Aorta (tissue), 5 donors: ENCODE data around the gene SMPD3. TPM values are rescaled to one million over a fixed set of nuclear protein-coding genes. Genes with fewer than 3 reads are reported as not detected.

Experiments used
- ATAC-seq: fragments of 200-7000 bp; cut with Tn5 transposase; one replicate; pipeline ENCODE4 v1.9.1; 2022; ENCODE audit warnings: moderate library complexity; ENCODE audit not compliant: low FRiP score
- DNase-seq, 2 donors: peaks; one replicate each; pipeline ENCODE4 v3.0.0-alpha.2; 2020
- H3K27ac ChIP-seq, 2 donors: one replicate each; pipeline ENCODE4 v1.5.1; 2013; ENCODE audit warnings: low read length in 2 of 2, mild to moderate bottlenecking in 2 of 2, moderate library complexity in 2 of 2, control low read depth in 1 of 2, inconsistent platforms in 1 of 2, low read depth in 1 of 2
- H3K27me3 ChIP-seq, 2 donors: one replicate each; pipeline ENCODE4 v1.6.1; 2013; ENCODE audit warnings: control low read depth in 1 of 2, low read length in 1 of 2, mild to moderate bottlenecking in 1 of 2, moderate library complexity in 1 of 2; ENCODE audit not compliant: insufficient read depth in 2 of 2, control insufficient read depth in 1 of 2
- H3K36me3 ChIP-seq, 2 donors: one replicate each; pipeline ENCODE4 v1.6.1; 2013; ENCODE audit warnings: control low read depth in 1 of 2, low read length in 1 of 2, mild to moderate bottlenecking in 1 of 2; ENCODE audit not compliant: insufficient read depth in 2 of 2, control insufficient read depth in 1 of 2
- H3K4me1 ChIP-seq, 2 donors: one replicate each; pipeline ENCODE4 v1.6.1; 2013; ENCODE audit warnings: low read length in 2 of 2, control low read depth in 1 of 2, mild to moderate bottlenecking in 1 of 2, moderate library complexity in 1 of 2; ENCODE audit not compliant: insufficient read depth in 2 of 2, control insufficient read depth in 1 of 2
- H3K4me3 ChIP-seq, 2 donors: one replicate each; pipeline ENCODE4 v1.5.1; 2013; ENCODE audit warnings: low read length in 2 of 2, control low read depth in 1 of 2, mild to moderate bottlenecking in 1 of 2
- H3K9me3 ChIP-seq: one replicate; pipeline ENCODE4 v1.6.1; 2013; ENCODE audit warnings: mild to moderate bottlenecking, low read length; ENCODE audit not compliant: control insufficient read depth
- WGBS, 2 donors: extraction: QIAGEN DNeasy Blood & Tissue Kit; methylation state at CpG; one replicate each; pipeline ENCODE4 v1.1.7; 2013; 5-methylcytosine and 5-hydroxymethylcytosine counted together
- intact Hi-C, 2 donors: fragments of 100-400 bp; cut with DNase I; formaldehyde crosslinking; loops; one replicate each; pipeline versions ENCODE4 v1.14.2 to v1.15.0; 2022
- polyA plus RNA-seq, 2 donors: library from polyadenylated mRNA; stranded (reverse); fragments of 200-250 nt; gene quantifications; one replicate each; pipeline ENCODE4 v1.2.3, GENCODE V29; 2013
- total RNA-seq, 2 donors: library from RNA; stranded (reverse); fragmentation: NEBNext Ultra II Directional; extraction: Animal tissue kit (Norgen Biotek cat#: 25700); gene quantifications; one replicate each; pipeline ENCODE4 v1.2.1, GENCODE V29; 2021
- donor health status: healthy with polysubstance abuse.
- donor health status: Bipolar disorder and iron deficiency.
- donor health status: DM: no; HTN: no; CAD: no.
- donor health status: DM: no; HTN: no; CAD: no.
- donor health status: DM: yes; HTN: yes; CAD: no.

Gene SMPD3
- total and polyA plus RNA-seq, 4 donors: 0.29 to 7.5 (median 1.1) TPM; not detected in 1

DNA sequence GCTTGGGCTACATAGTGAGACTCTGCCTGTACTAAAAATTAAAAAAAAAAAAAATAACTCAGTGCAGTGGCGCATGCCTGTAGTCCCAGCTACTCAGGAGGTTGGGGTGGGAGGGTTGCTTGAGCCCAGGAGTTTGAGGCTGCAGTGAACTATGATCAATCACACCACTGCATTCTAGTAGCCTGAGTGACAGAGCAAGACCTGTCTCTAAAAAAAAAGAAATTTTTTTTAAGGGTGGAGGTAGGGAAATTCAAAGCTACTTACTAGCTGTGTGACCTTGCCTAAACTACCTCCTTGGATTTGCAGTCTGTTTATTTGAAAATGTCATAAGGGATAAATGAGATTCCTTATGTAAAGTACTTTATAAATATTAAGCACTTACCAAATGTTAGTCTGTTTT lies 3.4 kb upstream of the SMPD3 start:
- intact Hi-C loops: no loop called here
- ATAC-seq: no peak
- Histone ChIP-seq H3K4me3 (no peak overlapping the region), H3K36me3 (no peaks in the 10 kb centered on the region), H3K4me1 (no peaks in the 10 kb centered on the region), H3K9me3 (no peaks in the 10 kb centered on the region), H3K27me3 (no peaks in the 10 kb centered on the region), H3K27ac (no peak overlapping the region)
- WGBS, 2 donors: 34 to 56% methylated on average over 1 of the region's 1 CpG
- DNase-seq: no peak

DNA sequence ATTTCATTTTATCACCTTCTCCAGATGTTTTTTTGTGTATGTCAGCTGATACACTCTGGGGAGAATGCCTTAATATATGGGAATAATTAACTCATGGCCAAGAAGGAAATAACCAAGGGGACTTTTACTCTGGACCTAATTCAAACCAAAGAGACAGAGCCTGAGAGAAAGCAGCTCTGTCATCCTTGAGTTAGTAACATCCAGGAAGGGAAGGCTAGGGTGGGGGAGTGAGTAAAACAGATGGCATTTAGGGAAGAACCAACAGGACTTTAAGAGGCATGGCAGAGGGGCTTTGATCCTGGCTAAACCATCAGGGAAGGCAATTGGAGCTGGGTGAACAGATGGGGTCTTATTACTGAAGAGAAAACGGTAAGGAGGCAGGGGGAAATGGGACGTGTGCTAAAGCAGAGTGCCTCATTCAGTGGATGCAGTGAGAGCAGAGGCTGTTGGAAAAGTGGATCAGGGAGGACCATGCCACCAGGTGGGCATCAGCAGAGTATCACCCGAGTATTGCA lies 2.5 kb upstream of the SMPD3 start:
- no peak overlapping the region for H3K27ac ChIP-seq
- H3K36me3 ChIP-seq: no peaks in the 10 kb centered on the region
- H3K9me3 ChIP-seq: no peaks in the 10 kb centered on the region
- H3K4me3 ChIP-seq: no peak overlapping the region
- no peaks in the 10 kb centered on the region for H3K27me3 ChIP-seq
- no peak for ATAC-seq
- intact Hi-C loops: no loop called here
- WGBS, 2 donors: 20 to 32% methylated on average over 3 of the region's 3 CpGs
- DNase-seq: no peak
- no peaks in the 10 kb centered on the region for H3K4me1 ChIP-seq

GRCh38 chr16:68447653-68448359 lies 502 bp downstream of the SMPD3 start:
- Histone ChIP-seq H3K4me3 (no peak overlapping the region), H3K36me3 (no peaks in the 10 kb centered on the region), H3K9me3 (no peaks in the 10 kb centered on the region), H3K27ac (no peak overlapping the region), H3K27me3 (no peaks in the 10 kb centered on the region), H3K4me1 (no peaks in the 10 kb centered on the region)
- intact Hi-C loops: no loop called here
- DNase-seq (no peak), ATAC-seq (no peak)
- WGBS, 2 donors: 2 to 3% methylated on average over 35 to 36 of the region's 36 CpGs

- ATAC-seq (no peak), DNase-seq (no peak)
- 15 to 18% methylated on average over 52 to 73 of the region's 73 CpGs for WGBS, 2 donors
- Histone ChIP-seq H3K36me3 (no peaks in the 10 kb centered on the region), H3K4me3 (no peak overlapping the region), H3K4me1 (no peaks in the 10 kb centered on the region), H3K27me3 (no peaks in the 10 kb centered on the region), H3K9me3 (no peaks in the 10 kb centered on the region), H3K27ac (no peak overlapping the region)
- intact Hi-C loops: no loop called here
Measured at GRCh38 chr16:68446681-68447652, 1.3 kb downstream of the SMPD3 start.

GRCh38 chr16:68445458-68445857 lies 2.9 kb downstream of the SMPD3 start:
- H3K27me3 ChIP-seq: no peaks in the 10 kb centered on the region
- H3K4me1 ChIP-seq: no peaks in the 10 kb centered on the region
- WGBS, 2 donors: 0% methylated on average over 1 of the region's 1 CpG
- H3K27ac ChIP-seq: no peak overlapping the region
- no peaks in the 10 kb centered on the region for H3K9me3 ChIP-seq
- DNase-seq (peak in 1 of 2 donors; percentile 51), ATAC-seq (no peak)
- intact Hi-C loops: no loop called here
- no peak overlapping the region for H3K4me3 ChIP-seq
- no peaks in the 10 kb centered on the region for H3K36me3 ChIP-seq

DNA sequence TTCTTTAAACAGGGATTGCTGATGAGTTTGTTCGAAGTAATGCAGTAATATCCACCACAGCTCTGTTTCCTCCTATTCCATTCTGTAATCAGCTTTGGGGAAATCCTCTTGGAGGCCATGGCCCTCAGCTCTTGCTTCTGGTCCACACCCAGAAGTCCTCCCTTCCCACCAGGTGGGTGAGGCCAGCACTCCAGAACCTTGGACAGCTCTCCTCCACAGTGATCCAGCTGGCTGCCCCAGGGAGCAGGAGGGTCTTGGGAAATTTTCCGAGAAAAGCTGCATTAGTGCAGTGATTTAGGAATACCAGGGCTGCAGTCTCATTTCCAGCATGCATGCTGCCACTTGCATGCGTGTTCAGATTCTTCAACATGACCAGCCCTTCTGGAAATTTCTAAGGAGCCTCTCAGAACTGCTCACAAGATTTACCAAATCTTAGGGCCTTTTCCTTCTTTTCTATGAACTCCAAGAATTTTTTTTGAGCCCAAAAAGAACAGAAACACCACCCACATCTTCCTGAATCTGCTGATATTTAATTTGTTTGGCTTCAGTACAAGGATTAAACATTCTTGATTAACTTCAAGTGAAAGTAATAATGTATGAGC lies 4.2 kb downstream of the SMPD3 start:
- H3K27me3 ChIP-seq: no peaks in the 10 kb centered on the region
- H3K36me3 ChIP-seq: no peaks in the 10 kb centered on the region
- no peaks in the 10 kb centered on the region for H3K9me3 ChIP-seq
- ATAC-seq (no peak), DNase-seq (no peak)
- H3K27ac ChIP-seq: no peak overlapping the region
- WGBS, 2 donors: 26 to 34% methylated on average over 3 of the region's 3 CpGs
- H3K4me1 ChIP-seq: no peaks in the 10 kb centered on the region
- intact Hi-C loops: no loop called here
- H3K4me3 ChIP-seq: no peak overlapping the region

DNA sequence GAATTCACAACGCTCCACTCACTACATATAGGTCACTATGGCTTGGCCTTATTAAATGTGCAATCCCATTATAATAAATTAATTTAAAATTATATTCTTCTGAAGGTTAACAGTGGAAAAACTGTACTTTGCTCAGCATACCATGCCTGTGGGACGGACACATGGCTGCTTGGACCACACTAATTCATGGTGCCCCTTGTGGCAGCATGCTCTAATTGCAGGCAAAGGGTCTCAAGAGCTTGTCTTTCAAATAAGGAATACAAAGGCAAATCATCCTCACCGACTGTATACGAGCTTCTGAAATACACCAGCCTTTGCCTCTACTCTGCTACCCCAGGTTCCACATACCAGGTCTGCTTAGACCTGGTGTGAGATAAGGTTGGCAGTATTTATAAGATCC lies 11.7 kb downstream of the SMPD3 start:
- 76 to 80% methylated on average over 4 of the region's 4 CpGs for WGBS, 2 donors

GRCh38 chr16:68434624-68435210 lies 13.6 kb downstream of the SMPD3 start:
- ATAC-seq: no peak
- peaks cover 0 to 1% of the 10 kb centered on the region in 2 donors for H3K27me3 ChIP-seq
- H3K36me3 ChIP-seq: no peaks in the 10 kb centered on the region
- intact Hi-C loops: no loop called here
- no peaks in the 10 kb centered on the region for H3K9me3 ChIP-seq
- no peak overlapping the region for H3K4me3 ChIP-seq
- no peaks in the 10 kb centered on the region for H3K4me1 ChIP-seq
- 53 to 54% methylated on average over 5 of the region's 5 CpGs for WGBS, 2 donors
- no peak for DNase-seq
- no peak overlapping the region for H3K27ac ChIP-seq

More for the DNA sequence above, 11.7 kb downstream of the SMPD3 start:
- ATAC-seq (no peak), DNase-seq (no peak)
- Histone ChIP-seq H3K27ac (no peak overlapping the region), H3K4me1 (no peaks in the 10 kb centered on the region), H3K36me3 (no peaks in the 10 kb centered on the region), H3K4me3 (no peak overlapping the region), H3K9me3 (no peaks in the 10 kb centered on the region), H3K27me3 (peaks cover 0 to 1% of the 10 kb centered on the region in 2 donors)
- intact Hi-C loops: no loop called here
